WTC11 (cell line): ENCODE measurements around the gene AK8. TPM values are rescaled to one million over a fixed set of nuclear protein-coding genes. Genes with fewer than 3 reads are reported as not detected.

ENCODE experiments used
- ATAC-seq: fragments of 200-7000 bp; cut with Tn5 transposase; 2 replicates; pipeline ENCODE4 v1.10.0; 2021; ENCODE audit warnings: mild to moderate bottlenecking, moderate library complexity
- CTCF ChIA-PET: fragments of 300-600 bp; sonication (Branson Sonifier 250); formaldehyde crosslinking; loops from one replicate; lab custom pipeline; 2021; ENCODE audit warnings: antibody characterized with exemption; lab: Charles Lee
- POLR2A ChIA-PET: fragments of 350-600 bp; sonication (Branson Sonifier 250); formaldehyde crosslinking; loops from one replicate; lab custom pipeline; 2021; ENCODE audit warnings: antibody characterized with exemption; lab: Charles Lee
- DNase-seq: peaks from one replicate; pipeline ENCODE4 v3.0.0; 2021; ENCODE audit warnings: low spot score
- H3K27ac Mint-ChIP-seq: 2 replicates; pipeline ENCODE4 v1.8.0; 2021; ENCODE audit warnings: mixed read lengths
- H3K27me3 Mint-ChIP-seq: 2 replicates; pipeline ENCODE4 v1.8.0; 2021; ENCODE audit warnings: low read depth, mild to moderate bottlenecking, moderate library complexity, mixed read lengths
- H3K36me3 Mint-ChIP-seq: 2 replicates; pipeline ENCODE4 v1.8.0; 2021; ENCODE audit warnings: mixed read lengths
- H3K4me1 Mint-ChIP-seq: 2 replicates; pipeline ENCODE4 v1.8.0; 2022; ENCODE audit warnings: mixed read lengths
- H3K4me3 Mint-ChIP-seq: 2 replicates; pipeline ENCODE4 v1.8.0; 2021; ENCODE audit warnings: mild to moderate bottlenecking, moderate library complexity, mixed read lengths
- H3K9me3 Mint-ChIP-seq: 2 replicates; pipeline ENCODE4 v1.8.0; 2021; ENCODE audit warnings: mixed read lengths
- ETV6 ChIP-seq: sonication (generic); formaldehyde crosslinking; IDR thresholded peaks from 2 replicates; pipeline ENCODE4 v1.8.1; 2022; ENCODE audit warnings: mild to moderate bottlenecking, missing genetic modification reagents
- IRF2 ChIP-seq: sonication (generic); formaldehyde crosslinking; IDR thresholded peaks from 2 replicates; pipeline ENCODE4 v1.8.0; 2022; ENCODE audit warnings: low read depth, missing genetic modification reagents, borderline replicate concordance
- MXD4 ChIP-seq: fragments of 250-450 bp; sonication (Bioruptor Pico); IDR thresholded peaks from 2 replicates; pipeline ENCODE4 v1.8.0; 2021; ENCODE audit warnings: mild to moderate bottlenecking, moderate library complexity, borderline replicate concordance
- RELA ChIP-seq: sonication (generic); formaldehyde crosslinking; IDR thresholded peaks from 2 replicates; pipeline ENCODE4 v1.8.1; 2022; ENCODE audit warnings: missing genetic modification reagents, mild to moderate bottlenecking, borderline replicate concordance
- TEAD1 ChIP-seq: sonication (generic); formaldehyde crosslinking; IDR thresholded peaks from 2 replicates; pipeline ENCODE4 v1.8.0; 2022; ENCODE audit warnings: mild to moderate bottlenecking, missing genetic modification reagents
- TEAD4 ChIP-seq: sonication (generic); formaldehyde crosslinking; IDR thresholded peaks from 2 replicates; pipeline ENCODE4 v1.8.0; 2022; ENCODE audit warnings: mild to moderate bottlenecking, missing genetic modification reagents
- ZNF232 ChIP-seq: sonication (generic); formaldehyde crosslinking; IDR thresholded peaks from 2 replicates; pipeline ENCODE4 v1.8.0; 2022; ENCODE audit warnings: mild to moderate bottlenecking, missing genetic modification reagents
- ZNF671 ChIP-seq: fragments of 250-450 bp; sonication (Bioruptor Pico); IDR thresholded peaks from 2 replicates; pipeline ENCODE4 v1.8.0; 2021; ENCODE audit warnings: mild to moderate bottlenecking
- total RNA-seq: library from RNA; stranded (reverse); gene quantifications from 3 replicates; pipeline ENCODE4 v1.2.3, GENCODE V29; 2021
- TF ChIP-seq, protein P1 (sequence below): fragments of 250-450 bp; sonication (Bioruptor Pico); IDR thresholded peaks from 2 replicates; pipeline ENCODE4 v1.9.0; 2021; ENCODE audit warnings: mild to moderate bottlenecking, borderline replicate concordance
- TF ChIP-seq, protein P2 (sequence below): sonication (generic); formaldehyde crosslinking; IDR thresholded peaks from 2 replicates; pipeline ENCODE4 v1.8.1; 2023; ENCODE audit warnings: mild to moderate bottlenecking, missing genetic modification reagents, borderline replicate concordance
- TF ChIP-seq, protein P3 (sequence below): sonication (generic); formaldehyde crosslinking; IDR thresholded peaks from 2 replicates; pipeline ENCODE4 v1.8.1; 2022; ENCODE audit warnings: low read depth, missing genetic modification reagents, borderline replicate concordance
- TF ChIP-seq, protein P4 (sequence below): sonication (generic); formaldehyde crosslinking; IDR thresholded peaks from 2 replicates; pipeline ENCODE4 v1.8.0; 2022; ENCODE audit warnings: mild to moderate bottlenecking, missing genetic modification reagents
- TF ChIP-seq, protein P5 (sequence below): fragments of 250-450 bp; sonication (Bioruptor Pico); IDR thresholded peaks from 2 replicates; pipeline ENCODE4 v1.9.0; 2021; ENCODE audit warnings: mild to moderate bottlenecking
- TF ChIP-seq, protein P6 (sequence below): sonication (generic); formaldehyde crosslinking; IDR thresholded peaks from 2 replicates; pipeline ENCODE4 v1.8.0; 2022; ENCODE audit warnings: missing genetic modification reagents

AK8 gene
- total RNA-seq, 1 experiment from 2014 or later, result 0.48 TPM

DNA sequence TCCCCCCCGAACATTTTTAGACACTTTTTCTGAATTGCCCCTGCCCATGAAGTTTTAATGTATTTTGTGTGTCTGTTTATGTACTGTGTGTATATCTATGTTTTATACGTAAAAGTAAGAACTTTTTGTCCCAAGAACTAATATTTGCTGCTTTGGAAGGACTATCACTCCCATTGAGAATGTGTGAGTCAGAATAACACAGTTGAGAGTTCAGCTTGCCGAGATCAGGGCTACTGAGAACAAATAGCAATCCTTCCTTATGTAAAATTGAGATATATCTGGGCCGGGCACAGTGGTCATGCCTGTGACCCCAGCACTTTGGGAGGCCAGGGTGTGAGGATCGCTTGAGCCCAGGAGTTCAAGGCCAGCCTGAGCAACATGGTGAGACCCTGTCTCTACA, 196.5 kb downstream of the AK8 start (continued):
- TF ChIP-seq, protein P1, sequence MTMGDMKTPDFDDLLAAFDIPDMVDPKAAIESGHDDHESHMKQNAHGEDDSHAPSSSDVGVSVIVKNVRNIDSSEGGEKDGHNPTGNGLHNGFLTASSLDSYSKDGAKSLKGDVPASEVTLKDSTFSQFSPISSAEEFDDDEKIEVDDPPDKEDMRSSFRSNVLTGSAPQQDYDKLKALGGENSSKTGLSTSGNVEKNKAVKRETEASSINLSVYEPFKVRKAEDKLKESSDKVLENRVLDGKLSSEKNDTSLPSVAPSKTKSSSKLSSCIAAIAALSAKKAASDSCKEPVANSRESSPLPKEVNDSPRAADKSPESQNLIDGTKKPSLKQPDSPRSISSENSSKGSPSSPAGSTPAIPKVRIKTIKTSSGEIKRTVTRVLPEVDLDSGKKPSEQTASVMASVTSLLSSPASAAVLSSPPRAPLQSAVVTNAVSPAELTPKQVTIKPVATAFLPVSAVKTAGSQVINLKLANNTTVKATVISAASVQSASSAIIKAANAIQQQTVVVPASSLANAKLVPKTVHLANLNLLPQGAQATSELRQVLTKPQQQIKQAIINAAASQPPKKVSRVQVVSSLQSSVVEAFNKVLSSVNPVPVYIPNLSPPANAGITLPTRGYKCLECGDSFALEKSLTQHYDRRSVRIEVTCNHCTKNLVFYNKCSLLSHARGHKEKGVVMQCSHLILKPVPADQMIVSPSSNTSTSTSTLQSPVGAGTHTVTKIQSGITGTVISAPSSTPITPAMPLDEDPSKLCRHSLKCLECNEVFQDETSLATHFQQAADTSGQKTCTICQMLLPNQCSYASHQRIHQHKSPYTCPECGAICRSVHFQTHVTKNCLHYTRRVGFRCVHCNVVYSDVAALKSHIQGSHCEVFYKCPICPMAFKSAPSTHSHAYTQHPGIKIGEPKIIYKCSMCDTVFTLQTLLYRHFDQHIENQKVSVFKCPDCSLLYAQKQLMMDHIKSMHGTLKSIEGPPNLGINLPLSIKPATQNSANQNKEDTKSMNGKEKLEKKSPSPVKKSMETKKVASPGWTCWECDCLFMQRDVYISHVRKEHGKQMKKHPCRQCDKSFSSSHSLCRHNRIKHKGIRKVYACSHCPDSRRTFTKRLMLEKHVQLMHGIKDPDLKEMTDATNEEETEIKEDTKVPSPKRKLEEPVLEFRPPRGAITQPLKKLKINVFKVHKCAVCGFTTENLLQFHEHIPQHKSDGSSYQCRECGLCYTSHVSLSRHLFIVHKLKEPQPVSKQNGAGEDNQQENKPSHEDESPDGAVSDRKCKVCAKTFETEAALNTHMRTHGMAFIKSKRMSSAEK, result no peak
- TF ChIP-seq, protein P2, sequence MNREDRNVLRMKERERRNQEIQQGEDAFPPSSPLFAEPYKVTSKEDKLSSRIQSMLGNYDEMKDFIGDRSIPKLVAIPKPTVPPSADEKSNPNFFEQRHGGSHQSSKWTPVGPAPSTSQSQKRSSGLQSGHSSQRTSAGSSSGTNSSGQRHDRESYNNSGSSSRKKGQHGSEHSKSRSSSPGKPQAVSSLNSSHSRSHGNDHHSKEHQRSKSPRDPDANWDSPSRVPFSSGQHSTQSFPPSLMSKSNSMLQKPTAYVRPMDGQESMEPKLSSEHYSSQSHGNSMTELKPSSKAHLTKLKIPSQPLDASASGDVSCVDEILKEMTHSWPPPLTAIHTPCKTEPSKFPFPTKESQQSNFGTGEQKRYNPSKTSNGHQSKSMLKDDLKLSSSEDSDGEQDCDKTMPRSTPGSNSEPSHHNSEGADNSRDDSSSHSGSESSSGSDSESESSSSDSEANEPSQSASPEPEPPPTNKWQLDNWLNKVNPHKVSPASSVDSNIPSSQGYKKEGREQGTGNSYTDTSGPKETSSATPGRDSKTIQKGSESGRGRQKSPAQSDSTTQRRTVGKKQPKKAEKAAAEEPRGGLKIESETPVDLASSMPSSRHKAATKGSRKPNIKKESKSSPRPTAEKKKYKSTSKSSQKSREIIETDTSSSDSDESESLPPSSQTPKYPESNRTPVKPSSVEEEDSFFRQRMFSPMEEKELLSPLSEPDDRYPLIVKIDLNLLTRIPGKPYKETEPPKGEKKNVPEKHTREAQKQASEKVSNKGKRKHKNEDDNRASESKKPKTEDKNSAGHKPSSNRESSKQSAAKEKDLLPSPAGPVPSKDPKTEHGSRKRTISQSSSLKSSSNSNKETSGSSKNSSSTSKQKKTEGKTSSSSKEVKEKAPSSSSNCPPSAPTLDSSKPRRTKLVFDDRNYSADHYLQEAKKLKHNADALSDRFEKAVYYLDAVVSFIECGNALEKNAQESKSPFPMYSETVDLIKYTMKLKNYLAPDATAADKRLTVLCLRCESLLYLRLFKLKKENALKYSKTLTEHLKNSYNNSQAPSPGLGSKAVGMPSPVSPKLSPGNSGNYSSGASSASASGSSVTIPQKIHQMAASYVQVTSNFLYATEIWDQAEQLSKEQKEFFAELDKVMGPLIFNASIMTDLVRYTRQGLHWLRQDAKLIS, result no peak
- TF ChIP-seq, protein P3, sequence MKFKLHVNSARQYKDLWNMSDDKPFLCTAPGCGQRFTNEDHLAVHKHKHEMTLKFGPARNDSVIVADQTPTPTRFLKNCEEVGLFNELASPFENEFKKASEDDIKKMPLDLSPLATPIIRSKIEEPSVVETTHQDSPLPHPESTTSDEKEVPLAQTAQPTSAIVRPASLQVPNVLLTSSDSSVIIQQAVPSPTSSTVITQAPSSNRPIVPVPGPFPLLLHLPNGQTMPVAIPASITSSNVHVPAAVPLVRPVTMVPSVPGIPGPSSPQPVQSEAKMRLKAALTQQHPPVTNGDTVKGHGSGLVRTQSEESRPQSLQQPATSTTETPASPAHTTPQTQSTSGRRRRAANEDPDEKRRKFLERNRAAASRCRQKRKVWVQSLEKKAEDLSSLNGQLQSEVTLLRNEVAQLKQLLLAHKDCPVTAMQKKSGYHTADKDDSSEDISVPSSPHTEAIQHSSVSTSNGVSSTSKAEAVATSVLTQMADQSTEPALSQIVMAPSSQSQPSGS (CRISPR knock-in tag), result no peak
- TF ChIP-seq RELA (CRISPR knock-in tag) (no peak), ETV6 (no peak), MXD4 (CRISPR knock-in tag) (no peak)

DNA sequence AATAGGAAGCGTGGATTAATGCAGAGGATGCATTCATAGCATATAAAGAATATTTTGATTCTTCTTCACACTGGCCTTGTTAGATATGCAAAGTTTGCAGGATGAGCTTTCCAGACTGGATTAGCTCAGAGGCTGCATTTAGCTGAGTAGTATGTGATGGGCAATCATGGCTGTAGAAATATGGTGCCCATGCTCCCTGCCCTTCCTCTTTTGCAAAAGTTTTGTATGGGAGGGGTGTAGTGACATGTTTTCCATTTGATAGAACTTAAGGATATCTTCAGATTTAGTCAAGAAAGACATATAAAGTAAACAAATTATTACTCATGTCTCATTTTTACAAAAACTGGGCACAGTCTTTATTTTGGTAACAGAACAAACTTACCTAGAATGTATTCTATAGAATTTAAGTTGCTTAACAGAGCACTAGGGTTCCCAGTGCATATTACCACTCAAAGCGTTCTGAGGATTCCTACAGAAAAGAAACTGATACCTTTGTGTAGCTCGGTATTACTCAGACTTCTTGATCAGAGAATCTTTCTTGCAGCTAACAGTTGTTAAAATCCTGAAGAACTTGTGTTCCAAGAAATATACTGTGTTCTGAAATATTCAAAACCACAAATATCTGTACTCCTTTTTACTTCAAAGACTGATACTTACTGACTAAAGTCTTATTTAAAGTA, 198.0 kb downstream of the AK8 start:
- ATAC-seq (no peak), DNase-seq (no peak)
- H3K4me1 Mint-ChIP-seq, result no peaks in the 10 kb centered on the region
- peaks cover 51% of the 10 kb centered on the region for H3K36me3 Mint-ChIP-seq
- H3K27ac Mint-ChIP-seq, result no peak overlapping the region
- no peak overlapping the region for H3K4me3 Mint-ChIP-seq
- TF ChIP-seq IRF2 (CRISPR knock-in tag), result no peak
- TF ChIP-seq, all 79 proteins: peak for 0
- Mint-ChIP-seq H3K27me3 (no peaks in the 10 kb centered on the region), H3K9me3 (no peaks in the 10 kb centered on the region)
- ChIA-PET POLR2A (no interaction called here), CTCF (interaction anchor here (1.2 to 1.4 kb wide), 2 partner anchors 14 to 120 kb away, joined by 3 to 4 read pairs; no protein-coding TSS in a partner anchor)

DNA sequence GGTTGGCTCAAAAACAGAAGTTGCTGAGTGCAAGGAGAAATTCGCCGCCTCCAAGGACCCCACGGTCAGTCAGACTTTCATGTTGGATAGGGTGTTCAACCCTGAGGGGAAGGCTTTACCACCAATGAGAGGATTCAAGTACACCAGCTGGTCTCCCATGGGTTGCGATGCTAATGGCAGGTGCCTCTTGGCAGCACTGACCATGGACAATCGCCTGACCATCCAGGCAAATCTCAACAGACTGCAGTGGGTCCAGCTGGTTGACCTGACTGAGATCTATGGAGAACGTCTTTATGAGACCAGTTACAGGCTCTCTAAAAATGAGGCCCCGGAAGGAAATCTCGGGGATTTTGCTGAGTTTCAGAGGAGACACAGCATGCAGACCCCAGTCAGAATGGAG, 200.1 kb downstream of the AK8 start:
- ATAC-seq (no peak), DNase-seq (no peak)
- Mint-ChIP-seq H3K4me3 (no peak overlapping the region), H3K9me3 (no peaks in the 10 kb centered on the region), H3K27me3 (no peaks in the 10 kb centered on the region), H3K36me3 (peaks cover 39% of the 10 kb centered on the region), H3K27ac (no peak overlapping the region), H3K4me1 (peaks cover 7% of the 10 kb centered on the region)
- ChIA-PET CTCF (no interaction called here), POLR2A (no interaction called here)
- TF ChIP-seq, protein P4, sequence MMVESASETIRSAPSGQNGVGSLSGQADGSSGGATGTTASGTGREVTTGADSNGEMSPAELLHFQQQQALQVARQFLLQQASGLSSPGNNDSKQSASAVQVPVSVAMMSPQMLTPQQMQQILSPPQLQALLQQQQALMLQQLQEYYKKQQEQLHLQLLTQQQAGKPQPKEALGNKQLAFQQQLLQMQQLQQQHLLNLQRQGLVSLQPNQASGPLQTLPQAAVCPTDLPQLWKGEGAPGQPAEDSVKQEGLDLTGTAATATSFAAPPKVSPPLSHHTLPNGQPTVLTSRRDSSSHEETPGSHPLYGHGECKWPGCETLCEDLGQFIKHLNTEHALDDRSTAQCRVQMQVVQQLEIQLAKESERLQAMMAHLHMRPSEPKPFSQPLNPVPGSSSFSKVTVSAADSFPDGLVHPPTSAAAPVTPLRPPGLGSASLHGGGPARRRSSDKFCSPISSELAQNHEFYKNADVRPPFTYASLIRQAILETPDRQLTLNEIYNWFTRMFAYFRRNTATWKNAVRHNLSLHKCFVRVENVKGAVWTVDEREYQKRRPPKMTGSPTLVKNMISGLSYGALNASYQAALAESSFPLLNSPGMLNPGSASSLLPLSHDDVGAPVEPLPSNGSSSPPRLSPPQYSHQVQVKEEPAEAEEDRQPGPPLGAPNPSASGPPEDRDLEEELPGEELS (CRISPR knock-in tag), result no peak
- TF ChIP-seq, protein P5, sequence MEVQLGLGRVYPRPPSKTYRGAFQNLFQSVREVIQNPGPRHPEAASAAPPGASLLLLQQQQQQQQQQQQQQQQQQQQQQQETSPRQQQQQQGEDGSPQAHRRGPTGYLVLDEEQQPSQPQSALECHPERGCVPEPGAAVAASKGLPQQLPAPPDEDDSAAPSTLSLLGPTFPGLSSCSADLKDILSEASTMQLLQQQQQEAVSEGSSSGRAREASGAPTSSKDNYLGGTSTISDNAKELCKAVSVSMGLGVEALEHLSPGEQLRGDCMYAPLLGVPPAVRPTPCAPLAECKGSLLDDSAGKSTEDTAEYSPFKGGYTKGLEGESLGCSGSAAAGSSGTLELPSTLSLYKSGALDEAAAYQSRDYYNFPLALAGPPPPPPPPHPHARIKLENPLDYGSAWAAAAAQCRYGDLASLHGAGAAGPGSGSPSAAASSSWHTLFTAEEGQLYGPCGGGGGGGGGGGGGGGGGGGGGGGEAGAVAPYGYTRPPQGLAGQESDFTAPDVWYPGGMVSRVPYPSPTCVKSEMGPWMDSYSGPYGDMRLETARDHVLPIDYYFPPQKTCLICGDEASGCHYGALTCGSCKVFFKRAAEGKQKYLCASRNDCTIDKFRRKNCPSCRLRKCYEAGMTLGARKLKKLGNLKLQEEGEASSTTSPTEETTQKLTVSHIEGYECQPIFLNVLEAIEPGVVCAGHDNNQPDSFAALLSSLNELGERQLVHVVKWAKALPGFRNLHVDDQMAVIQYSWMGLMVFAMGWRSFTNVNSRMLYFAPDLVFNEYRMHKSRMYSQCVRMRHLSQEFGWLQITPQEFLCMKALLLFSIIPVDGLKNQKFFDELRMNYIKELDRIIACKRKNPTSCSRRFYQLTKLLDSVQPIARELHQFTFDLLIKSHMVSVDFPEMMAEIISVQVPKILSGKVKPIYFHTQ (CRISPR knock-in tag), result no peak
- TF ChIP-seq ZNF232 (CRISPR knock-in tag) (no peak), ZNF671 (CRISPR knock-in tag) (no peak), TEAD1 (no peak), TEAD4 (CRISPR knock-in tag) (no peak)
- TF ChIP-seq, protein P6, sequence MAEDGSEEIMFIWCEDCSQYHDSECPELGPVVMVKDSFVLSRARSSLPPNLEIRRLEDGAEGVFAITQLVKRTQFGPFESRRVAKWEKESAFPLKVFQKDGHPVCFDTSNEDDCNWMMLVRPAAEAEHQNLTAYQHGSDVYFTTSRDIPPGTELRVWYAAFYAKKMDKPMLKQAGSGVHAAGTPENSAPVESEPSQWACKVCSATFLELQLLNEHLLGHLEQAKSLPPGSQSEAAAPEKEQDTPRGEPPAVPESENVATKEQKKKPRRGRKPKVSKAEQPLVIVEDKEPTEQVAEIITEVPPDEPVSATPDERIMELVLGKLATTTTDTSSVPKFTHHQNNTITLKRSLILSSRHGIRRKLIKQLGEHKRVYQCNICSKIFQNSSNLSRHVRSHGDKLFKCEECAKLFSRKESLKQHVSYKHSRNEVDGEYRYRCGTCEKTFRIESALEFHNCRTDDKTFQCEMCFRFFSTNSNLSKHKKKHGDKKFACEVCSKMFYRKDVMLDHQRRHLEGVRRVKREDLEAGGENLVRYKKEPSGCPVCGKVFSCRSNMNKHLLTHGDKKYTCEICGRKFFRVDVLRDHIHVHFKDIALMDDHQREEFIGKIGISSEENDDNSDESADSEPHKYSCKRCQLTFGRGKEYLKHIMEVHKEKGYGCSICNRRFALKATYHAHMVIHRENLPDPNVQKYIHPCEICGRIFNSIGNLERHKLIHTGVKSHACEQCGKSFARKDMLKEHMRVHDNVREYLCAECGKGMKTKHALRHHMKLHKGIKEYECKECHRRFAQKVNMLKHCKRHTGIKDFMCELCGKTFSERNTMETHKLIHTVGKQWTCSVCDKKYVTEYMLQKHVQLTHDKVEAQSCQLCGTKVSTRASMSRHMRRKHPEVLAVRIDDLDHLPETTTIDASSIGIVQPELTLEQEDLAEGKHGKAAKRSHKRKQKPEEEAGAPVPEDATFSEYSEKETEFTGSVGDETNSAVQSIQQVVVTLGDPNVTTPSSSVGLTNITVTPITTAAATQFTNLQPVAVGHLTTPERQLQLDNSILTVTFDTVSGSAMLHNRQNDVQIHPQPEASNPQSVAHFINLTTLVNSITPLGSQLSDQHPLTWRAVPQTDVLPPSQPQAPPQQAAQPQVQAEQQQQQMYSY, result no peak
